EL (cell line): ENCODE measurements around the gene NPW.

ENCODE experiments used
- DNase-seq: peaks from one replicate; pipeline ENCODE4 v3.0.0-alpha.2; 2016

Gene NPW

GRCh38 chr16:2037115-2037514 is 17.5 kb downstream of the NPW start:
- no peak for DNase-seq

DNA sequence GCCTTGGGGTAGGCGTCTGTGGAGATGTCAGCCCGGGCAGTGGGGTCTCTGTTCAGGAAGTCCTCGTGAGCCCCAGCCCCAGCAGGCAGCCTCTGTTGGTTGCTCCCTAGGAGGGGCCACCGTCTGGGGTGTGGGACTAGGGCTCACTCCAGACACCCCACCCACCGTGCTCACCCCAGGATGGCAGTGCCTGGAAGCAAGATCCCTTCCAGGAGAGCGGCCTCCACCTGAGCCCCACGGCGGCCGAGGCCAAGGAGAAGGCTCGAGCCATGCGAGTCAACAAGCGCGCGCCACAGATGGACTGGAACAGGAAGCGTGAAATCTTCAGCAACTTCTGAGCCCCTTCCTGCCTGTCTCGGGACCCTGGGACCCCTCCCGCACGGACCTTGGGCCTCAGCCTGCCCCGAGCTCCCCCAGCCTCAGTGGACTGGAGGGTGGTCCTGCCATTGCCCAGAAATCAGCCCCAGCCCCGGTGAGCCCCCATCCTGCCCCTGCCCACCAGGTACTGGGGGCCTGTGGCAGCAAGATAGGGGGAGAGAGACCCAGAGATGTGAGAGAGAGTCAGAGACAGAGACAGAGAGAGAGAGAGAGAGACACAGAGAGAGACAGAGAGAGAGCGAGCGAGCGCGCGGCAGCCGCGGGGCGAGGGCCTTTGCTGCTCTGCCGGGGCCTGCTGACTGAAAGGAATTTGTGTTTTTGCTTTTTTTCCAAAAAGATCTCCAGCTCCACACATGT is 18.2 kb downstream of the NPW start:
- no peak for DNase-seq

- DNase-seq = no peak
These were observed 19.0 kb downstream of the NPW start for GRCh38 chr16:2038382-2039231.

- DNase-seq = no peak
These were observed 19.9 kb downstream of the NPW start for GRCh38 chr16:2039274-2040031.

GRCh38 chr16:2040041-2040786 is 20.6 kb downstream of the NPW start:
- no peak for DNase-seq

DNA sequence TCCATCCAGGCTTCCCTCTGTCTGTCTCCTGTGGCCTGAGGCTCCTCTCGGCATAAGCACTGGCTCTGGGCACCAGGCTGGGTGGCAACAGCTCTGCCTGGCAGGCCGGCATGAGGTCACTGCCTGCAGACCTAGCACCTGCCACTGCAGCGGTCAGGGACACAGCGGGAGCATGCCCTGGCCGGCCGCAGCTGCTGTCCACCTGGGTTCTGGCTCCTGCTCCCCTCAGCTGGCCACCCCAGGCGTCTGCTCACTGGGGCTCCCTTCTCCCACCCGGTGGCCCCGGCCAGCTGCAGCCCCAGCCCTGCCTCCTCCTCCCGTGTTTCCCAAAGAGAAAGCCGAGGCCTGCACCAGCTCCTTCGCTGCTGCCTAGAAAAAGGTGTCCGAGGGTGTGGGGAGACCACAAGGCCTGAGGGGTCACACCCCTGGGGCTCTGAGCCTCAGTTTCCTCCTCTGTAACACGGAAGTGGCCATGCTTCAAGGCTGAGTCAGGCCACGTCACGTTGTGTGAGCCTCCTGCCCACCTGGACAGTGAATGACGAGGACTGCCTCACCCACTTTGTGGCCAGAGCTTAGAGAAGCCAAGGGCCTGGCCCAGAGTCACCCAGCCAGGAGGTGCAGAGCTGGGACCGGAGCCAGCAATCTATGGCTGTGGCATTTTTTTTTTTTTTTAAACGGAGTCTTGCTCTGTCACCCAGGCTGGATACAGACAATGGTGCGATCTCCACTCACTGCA is 21.4 kb downstream of the NPW start:
- no peak for DNase-seq

DNA sequence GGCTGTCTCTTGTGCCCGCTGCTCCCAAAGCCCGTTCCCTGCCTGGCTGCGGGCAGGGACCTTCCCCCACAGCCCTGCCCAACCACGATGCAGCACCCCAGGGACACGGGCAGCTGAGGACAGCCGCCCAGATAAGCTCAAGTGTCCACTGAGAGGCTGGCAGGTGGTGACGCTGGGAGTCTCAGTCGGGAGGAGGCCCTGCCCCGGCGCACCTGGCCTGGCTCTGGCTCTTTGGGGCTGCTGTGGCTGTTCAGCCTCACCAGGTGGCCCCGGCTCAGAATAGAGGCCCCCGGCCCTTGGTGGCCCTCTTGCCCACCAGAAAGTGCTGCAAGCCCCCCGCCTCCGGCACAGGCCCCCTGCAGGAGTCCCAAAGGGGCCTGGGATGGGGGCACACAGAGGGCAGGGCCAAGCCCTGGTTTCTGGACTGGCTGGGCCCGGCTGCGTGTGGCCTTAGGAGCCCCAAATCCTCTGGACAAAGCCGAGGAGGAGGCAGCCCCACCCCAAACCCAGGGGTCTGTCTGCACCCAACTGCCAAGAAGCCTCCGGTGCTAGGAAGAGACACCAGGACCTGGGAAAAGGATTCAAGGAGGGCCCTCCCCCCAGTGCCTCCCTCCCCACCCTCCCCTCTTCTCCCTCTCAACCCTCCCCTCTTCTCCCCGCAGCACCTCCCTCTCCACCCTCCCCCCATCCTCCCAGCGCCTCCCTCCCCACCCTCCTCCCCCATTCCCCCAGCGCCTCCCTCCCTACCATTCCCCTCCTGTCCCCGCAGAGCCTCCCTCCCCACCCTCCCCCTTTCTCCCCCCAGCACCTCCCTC is 22.8 kb downstream of the NPW start:
- DNase-seq = no peak

DNA sequence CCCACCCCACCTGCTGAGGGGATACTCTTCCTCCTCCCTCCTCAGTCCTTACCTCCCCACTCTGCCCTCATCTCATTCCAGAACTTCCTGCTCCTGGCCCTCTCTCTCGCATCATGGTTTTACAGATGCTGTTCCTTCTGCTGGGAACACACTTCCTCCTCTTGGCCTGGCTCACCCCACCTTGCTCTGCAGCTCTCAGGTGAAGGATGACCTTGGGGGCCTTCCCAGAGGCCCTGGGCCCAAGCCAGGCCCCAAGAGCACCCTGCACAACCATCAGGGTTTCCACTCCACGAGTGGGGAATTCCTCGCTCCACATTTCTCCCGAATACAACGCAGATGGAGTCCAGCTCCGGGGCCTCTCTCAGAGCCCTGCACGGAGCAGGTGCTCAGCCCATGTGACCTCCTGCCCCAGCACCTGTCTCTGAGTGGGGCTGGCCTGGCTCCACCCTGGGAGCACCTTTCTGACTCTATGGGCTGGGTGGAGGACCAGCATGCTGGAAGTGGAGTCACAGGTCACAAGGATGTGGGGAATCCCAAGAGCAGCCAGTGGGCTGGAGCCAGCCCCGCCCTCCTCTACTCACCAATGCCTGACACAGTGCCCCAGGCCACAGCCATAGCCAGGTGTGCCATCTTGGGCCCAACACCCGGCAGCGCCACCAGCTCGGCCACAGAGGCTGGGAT is 23.5 kb downstream of the NPW start:
- no peak for DNase-seq

DNA sequence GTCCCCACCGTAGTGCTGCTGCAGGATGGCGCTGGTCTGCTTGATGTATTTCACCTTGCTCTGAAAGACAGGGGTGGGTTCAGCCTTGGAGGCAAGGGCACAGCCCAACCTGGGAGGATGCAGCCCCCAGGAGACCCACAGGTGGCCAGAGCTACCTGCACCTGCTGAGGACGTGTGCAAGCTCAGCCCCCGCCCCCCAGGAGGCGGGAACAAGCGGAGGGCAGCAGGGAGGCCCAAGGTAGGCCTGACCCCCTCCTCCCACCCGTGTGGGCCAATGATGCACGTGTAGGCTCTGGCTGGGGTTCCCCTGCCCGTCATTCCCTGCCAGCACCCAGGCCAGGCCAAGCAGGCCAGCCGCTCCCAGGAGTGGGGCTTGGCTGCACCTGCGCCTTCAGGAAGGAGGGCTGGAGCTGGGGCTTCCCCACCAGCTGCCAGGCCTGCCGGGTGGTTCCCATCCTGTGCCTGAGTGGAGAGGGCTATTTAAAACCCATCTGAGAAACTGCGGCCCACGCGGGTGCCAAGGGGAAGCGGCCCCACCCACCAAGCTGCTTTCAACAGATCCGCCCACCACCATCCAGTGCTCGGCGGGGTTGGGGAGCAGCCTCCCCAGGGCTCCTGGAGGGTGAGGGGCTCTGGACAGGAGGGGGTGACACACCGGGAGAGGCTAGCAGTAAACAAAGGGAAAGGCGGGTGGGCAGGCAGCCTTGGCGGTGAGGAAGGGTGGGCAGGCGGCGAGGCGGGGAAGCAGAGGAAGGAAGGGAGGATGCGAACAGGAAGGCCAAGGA is 24.3 kb downstream of the NPW start:
- DNase-seq = no peak

GRCh38 chr16:2044541-2044940 is 25.0 kb downstream of the NPW start:
- DNase-seq = no peak

- DNase-seq = no peak
These were observed 26.6 kb downstream of the NPW start for GRCh38 chr16:2045965-2046892.

DNA sequence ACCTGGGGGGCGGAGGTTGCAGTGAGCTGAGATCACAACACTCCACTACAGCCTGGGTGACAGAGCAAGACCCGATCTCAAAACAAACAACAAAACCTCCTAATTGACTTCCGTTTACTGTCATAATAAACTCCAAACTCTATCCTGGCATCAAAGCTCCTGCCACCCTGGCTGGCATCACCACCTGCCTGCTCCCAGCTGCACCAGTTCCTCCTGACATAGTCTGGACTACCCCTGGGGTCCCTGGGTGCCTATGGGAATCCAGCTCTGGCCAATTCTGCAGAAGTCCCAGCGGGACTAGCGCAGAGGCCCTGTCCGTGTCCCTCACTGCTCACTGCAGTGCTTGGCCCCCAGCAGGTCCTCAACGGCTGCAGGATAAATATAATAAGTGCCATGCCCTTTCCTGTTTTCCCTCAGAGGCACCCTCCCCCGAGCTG is 27.3 kb downstream of the NPW start:
- no peak for DNase-seq

- DNase-seq = peak; percentile 96
These were observed 27.9 kb downstream of the NPW start, which contains the start of the genes NTHL1 and TSC2 for GRCh38 chr16:2047330-2048115. Gene NTHL1 (minus strand): TSS chr16:2047834. CDS start chr16:2047823, 11 bp downstream. Gene TSC2 (plus strand): TSS chr16:2047985. CDS start chr16:2048616, 631 bp downstream.

DNA sequence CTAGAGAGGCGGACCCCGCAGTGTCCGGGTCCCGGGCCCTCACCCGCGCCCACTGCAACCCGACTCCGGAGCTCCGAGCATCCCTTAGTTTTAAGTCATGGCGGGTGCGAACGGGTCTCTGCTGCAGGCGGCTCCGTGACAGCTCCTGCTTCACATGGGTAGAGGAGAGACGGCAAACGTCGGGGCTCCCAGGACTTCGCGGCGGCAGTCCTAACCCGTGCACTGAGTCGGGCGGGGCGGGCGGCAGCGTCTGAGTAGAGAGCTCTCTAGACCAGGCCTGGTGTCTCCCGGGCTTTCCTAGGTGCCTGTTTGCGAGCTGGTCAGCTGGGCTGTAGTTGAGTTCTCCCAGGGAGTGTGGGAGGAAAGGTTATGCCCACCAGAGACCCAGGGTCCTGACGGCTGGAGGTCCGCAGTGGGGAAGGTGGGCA is 28.5 kb downstream of the NPW start:
- no peak for DNase-seq

DNA sequence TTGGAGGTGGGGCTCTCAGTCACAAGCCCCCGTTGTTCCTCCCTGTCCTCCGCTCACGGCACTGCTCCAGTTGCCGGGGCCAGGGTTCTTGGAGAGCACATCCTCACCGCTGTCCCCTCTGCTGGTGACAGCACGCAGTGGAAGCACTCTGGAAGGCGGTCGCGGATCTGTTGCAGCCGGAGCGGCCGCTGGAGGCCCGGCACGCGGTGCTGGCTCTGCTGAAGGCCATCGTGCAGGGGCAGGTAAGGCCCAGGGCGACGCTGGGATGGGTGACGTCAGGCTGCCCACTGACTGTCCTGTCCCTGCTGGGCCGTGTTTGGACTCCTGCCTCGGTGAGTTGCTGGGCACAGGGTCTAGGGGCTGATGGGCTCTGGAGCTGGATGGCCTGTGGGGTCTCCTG is 33.6 kb downstream of the NPW start:
- no peak for DNase-seq

GRCh38 chr16:2053897-2054296 is 34.3 kb downstream of the NPW start:
- DNase-seq = no peak

- DNase-seq = no peak
These were observed 35.1 kb downstream of the NPW start for GRCh38 chr16:2054543-2055245.
